HG03520 (cell line): ENCODE data around the gene NKAIN2.
"Not testable (repeated sequence)": the region's sequence is repeated elsewhere in the genome, so short reads cannot be mapped to it uniquely, and the experiment has no call there.

Experiments
- ATAC-seq: cut with Tn5 transposase; IDR thresholded peaks from one replicate; pipeline ENCODE4 v1.9.1; 2021; ENCODE audit warnings: mild to moderate bottlenecking, moderate library complexity; ENCODE audit not compliant: unreplicated experiment

The NKAIN2 gene

GRCh38 chr6:124412657-124413056, 609.0 kb downstream of the NKAIN2 start:
- ATAC-seq: not testable (repeated sequence)

- no peak for ATAC-seq
Observed at GRCh38 chr6:124420116-124420840, 616.6 kb downstream of the NKAIN2 start.

- no peak for ATAC-seq
Observed at GRCh38 chr6:124423621-124424020, 620.0 kb downstream of the NKAIN2 start.

GRCh38 chr6:124430740-124431318, 627.2 kb downstream of the NKAIN2 start:
- ATAC-seq: no peak

- no peak for ATAC-seq
Observed at GRCh38 chr6:124432620-124433019, 629.0 kb downstream of the NKAIN2 start.

GRCh38 chr6:124433387-124434160, 629.9 kb downstream of the NKAIN2 start:
- no peak for ATAC-seq

GRCh38 chr6:124434421-124434820, 630.8 kb downstream of the NKAIN2 start:
- no peak for ATAC-seq

GRCh38 chr6:124436803-124437202, 633.1 kb downstream of the NKAIN2 start:
- no peak for ATAC-seq

- no peak for ATAC-seq
Observed at GRCh38 chr6:124438546-124439065, 634.9 kb downstream of the NKAIN2 start.

- no peak for ATAC-seq
Observed at GRCh38 chr6:124441450-124441849, 637.8 kb downstream of the NKAIN2 start.

GRCh38 chr6:124443541-124443940, 639.9 kb downstream of the NKAIN2 start:
- no peak for ATAC-seq

- no peak for ATAC-seq
Observed at GRCh38 chr6:124445581-124445980, 641.9 kb downstream of the NKAIN2 start.

- no peak for ATAC-seq
Observed at GRCh38 chr6:124446961-124447360, 643.3 kb downstream of the NKAIN2 start.

- no peak for ATAC-seq
Observed at GRCh38 chr6:124459268-124459667, 655.6 kb downstream of the NKAIN2 start.

GRCh38 chr6:124462750-124463149, 659.1 kb downstream of the NKAIN2 start:
- no peak for ATAC-seq

GRCh38 chr6:124463271-124463670, 659.6 kb downstream of the NKAIN2 start:
- ATAC-seq: no peak

GRCh38 chr6:124464600-124464999, 660.9 kb downstream of the NKAIN2 start:
- not testable (repeated sequence) for ATAC-seq

GRCh38 chr6:124466949-124467348, 663.3 kb downstream of the NKAIN2 start:
- ATAC-seq: no peak

- ATAC-seq: no peak
Observed at GRCh38 chr6:124467366-124467765, 663.7 kb downstream of the NKAIN2 start.

- no peak for ATAC-seq
Observed at GRCh38 chr6:124470803-124471202, 667.1 kb downstream of the NKAIN2 start.

GRCh38 chr6:124475176-124475575, 671.5 kb downstream of the NKAIN2 start:
- ATAC-seq: no peak

- no peak for ATAC-seq
Observed at GRCh38 chr6:124478906-124479305, 675.2 kb downstream of the NKAIN2 start.
